GM10266 (cell line): ENCODE results near the gene MBNL1.

Source experiments
- DNase-seq: peaks from one replicate; pipeline ENCODE4 v3.0.0; 2012; ENCODE audit errors: extremely low spot score
- TF ChIP-seq, protein P1 (sequence below): IDR thresholded peaks from 2 replicates; pipeline ENCODE4 v1.5.1; 2012; ENCODE audit warnings: mild to moderate bottlenecking, low read depth; ENCODE audit not compliant: control insufficient read depth, insufficient read depth; ENCODE audit errors: missing control alignments

MBNL1 gene

DNA sequence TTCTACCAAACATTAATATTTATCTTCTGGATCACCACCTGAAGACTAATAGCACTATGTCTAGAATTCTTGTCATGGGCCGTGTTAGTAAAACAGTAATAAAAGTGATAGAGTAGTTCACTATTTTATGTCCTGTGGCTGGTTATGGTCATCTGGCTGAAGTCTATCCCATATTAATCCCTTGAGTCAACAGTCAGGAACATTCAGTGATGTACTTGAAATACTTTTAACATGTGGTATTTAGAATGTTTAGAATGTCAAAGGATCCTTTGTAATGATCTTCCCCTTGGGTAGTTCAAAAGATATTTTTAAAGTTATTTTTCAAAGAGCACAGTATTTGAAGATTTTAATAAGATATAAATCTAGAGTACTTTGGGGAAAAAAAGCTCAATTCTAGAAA is 117.0 kb downstream of the MBNL1 start:
- TF ChIP-seq, protein P1, sequence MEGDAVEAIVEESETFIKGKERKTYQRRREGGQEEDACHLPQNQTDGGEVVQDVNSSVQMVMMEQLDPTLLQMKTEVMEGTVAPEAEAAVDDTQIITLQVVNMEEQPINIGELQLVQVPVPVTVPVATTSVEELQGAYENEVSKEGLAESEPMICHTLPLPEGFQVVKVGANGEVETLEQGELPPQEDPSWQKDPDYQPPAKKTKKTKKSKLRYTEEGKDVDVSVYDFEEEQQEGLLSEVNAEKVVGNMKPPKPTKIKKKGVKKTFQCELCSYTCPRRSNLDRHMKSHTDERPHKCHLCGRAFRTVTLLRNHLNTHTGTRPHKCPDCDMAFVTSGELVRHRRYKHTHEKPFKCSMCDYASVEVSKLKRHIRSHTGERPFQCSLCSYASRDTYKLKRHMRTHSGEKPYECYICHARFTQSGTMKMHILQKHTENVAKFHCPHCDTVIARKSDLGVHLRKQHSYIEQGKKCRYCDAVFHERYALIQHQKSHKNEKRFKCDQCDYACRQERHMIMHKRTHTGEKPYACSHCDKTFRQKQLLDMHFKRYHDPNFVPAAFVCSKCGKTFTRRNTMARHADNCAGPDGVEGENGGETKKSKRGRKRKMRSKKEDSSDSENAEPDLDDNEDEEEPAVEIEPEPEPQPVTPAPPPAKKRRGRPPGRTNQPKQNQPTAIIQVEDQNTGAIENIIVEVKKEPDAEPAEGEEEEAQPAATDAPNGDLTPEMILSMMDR = no peak
- DNase-seq = no peak

DNA sequence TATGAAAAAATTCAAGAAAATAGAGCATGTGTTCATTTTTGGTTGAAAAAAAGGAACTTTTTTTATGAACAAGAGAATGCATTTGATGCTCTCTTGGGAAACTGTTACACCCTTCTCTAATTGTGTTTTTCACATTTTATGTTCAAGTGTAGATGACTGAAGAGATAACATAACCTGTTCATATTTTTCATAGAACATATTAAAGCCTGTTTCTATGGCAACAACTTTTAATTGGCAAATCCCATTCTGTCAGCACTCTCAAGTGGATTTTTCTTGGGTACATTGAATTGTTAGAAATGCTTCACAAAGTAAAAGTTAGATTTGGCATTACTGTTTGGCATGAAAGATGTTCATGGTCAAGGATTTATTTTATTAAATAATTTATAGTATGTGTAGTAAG is 117.5 kb downstream of the MBNL1 start:
- no peak for DNase-seq
- TF ChIP-seq, protein P1 = no peak

DNA sequence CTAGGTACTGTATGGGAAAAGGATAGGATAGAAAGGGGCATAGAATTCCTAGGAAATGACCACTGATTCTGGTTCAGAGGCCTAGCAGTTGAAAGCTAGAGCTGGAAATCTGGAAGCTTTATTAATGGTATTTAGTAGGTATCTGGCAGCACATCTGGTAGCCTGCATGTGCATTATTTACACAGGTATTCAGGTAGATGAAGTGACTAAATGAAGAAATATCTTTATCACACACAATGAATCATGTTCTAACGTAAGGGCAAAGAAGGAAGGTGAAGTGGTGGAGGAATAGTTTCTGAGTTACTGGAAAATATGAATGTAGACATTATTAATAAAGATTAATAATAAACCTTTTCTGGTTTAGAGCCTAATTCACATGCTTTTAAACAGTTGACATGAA is 119.9 kb downstream of the MBNL1 start:
- DNase-seq = no peak
- TF ChIP-seq, protein P1 = no peak

DNA sequence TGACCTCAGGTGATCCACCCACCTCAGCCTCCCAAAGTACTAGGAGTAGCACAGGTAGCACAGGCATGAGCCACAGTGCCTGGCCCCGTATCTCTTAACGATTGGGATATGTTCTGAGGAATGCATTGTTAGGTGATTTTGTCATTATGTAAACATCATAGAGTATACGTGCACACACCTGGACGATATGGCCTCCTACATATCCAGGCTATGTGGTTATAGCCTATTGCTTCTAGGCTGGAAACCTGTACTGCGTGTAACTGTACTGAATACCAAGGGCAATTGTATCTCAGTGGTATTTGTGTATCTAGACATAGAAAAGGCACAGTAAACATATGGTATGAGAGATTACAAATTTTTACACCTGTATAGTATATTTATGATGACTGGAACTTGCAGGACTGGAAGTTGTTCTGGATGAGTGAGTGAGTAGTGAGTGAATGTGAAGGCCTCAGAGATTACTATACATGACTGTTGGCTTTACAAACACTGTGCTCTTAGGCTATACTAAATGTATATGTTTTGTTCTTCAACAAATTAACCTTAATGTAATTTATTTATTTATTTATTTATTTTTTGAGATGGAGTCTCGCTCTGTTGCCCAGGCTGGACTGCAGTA is 120.7 kb downstream of the MBNL1 start:
- TF ChIP-seq, protein P1 = no peak
- DNase-seq = no peak

DNA sequence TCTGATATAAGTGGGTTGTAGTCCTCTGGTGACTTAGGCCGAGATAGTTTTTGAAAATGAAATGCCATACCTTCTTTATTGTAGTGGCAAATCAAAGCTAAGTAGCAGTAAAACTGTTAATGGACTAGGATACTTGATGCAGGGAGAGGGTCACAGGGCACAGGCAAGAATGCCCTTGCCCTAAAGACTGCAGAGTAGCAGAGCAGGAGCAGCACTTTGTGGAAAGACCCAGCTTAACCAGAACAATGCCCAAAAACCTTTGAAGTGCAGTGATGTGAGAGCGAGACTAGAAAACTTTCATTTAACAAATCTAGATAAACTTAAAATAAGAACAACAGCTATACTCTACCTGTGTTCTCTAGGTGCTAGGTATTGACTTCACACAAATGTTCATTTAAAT is 121.9 kb downstream of the MBNL1 start:
- TF ChIP-seq, protein P1 = no peak
- no peak for DNase-seq

DNA sequence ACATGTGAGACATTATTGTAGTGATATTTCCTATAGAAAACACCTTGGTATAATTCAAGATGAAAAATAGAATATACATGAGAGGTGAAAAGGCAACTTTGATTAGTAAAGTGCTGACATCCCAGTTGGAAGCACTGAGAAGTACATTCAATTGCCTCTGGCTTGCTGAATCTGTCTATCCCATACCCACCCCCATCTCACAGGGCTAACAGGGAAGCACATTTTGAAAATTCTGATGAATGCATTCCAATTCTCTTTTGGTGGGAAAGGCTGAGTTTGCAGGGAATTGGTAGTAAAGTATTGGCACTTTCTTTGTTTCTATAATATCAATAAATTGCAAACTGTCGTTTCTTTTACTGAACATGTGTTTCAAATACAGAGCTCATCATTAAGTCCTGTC is 122.9 kb downstream of the MBNL1 start:
- TF ChIP-seq, protein P1 = no peak
- DNase-seq = no peak

DNA sequence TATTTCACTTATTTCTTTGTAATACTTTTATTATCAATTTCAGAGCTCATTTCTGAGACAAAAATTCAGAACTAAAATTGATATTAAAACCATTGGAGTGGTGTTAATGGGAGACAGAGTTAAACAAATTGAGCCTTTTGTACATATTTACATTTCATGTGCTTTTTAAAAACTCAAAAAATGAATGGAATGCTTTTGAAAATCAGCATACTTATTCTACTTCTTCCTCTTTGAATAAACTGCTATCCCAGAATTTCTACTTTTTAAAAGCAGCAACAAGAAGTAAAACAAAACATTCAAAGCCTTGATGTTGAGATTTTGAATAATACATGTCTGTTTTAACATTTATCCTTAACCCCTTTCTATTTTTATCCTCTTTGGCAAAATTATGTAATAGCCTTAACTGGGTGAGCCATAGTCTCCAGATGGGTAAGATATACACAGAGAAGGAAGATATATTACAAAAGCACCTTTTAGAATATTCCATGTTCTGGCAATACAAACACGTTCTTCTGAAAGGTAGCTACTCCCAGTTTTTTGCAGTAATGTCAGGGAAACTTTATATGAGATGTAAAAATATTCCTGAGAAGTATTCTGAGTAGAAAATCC is 123.6 kb downstream of the MBNL1 start:
- no peak for DNase-seq
- TF ChIP-seq, protein P1 = no peak
